ENCODE measurements around the gene F8.

DNA sequence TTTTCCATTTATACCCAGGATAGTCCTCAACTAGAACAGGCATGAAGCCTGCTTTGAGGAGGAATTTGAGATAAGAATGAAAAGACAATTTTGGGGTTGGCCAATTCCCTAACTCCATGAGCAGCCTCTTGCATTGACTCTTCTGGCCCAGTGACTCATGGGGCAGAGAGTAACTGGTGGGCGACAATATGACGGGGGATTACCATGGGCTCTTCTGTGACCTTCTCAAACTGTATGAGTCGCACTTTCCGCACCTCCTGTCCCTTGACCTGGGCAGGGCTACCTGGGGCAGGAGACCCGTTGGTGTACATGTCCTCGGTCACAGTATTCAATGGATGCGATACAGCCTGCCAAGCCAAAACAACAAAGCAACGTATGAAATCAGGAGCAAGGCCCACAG lies 230.6 kb downstream of the F8 start:
- TF ChIP-seq POLR2A (IDR thresholded peaks at IDR 0.05), result no peak
- TF ChIP-seq, protein P1, sequence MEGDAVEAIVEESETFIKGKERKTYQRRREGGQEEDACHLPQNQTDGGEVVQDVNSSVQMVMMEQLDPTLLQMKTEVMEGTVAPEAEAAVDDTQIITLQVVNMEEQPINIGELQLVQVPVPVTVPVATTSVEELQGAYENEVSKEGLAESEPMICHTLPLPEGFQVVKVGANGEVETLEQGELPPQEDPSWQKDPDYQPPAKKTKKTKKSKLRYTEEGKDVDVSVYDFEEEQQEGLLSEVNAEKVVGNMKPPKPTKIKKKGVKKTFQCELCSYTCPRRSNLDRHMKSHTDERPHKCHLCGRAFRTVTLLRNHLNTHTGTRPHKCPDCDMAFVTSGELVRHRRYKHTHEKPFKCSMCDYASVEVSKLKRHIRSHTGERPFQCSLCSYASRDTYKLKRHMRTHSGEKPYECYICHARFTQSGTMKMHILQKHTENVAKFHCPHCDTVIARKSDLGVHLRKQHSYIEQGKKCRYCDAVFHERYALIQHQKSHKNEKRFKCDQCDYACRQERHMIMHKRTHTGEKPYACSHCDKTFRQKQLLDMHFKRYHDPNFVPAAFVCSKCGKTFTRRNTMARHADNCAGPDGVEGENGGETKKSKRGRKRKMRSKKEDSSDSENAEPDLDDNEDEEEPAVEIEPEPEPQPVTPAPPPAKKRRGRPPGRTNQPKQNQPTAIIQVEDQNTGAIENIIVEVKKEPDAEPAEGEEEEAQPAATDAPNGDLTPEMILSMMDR (IDR thresholded peaks at IDR 0.05), result no peak
